Stimulated activated CD4-positive, alpha-beta T cell treated with anti-CD3 and anti-CD28 coated beads, Interleukin-1b, Interleukin-23, amount 100 ng/mL, for 48 hours (primary cell): ENCODE data around the gene B3GALT6.

Source experiments
- DNase-seq: peaks from one replicate; pipeline ENCODE4 v3.0.0-alpha.2; 2020

Gene B3GALT6

DNA sequence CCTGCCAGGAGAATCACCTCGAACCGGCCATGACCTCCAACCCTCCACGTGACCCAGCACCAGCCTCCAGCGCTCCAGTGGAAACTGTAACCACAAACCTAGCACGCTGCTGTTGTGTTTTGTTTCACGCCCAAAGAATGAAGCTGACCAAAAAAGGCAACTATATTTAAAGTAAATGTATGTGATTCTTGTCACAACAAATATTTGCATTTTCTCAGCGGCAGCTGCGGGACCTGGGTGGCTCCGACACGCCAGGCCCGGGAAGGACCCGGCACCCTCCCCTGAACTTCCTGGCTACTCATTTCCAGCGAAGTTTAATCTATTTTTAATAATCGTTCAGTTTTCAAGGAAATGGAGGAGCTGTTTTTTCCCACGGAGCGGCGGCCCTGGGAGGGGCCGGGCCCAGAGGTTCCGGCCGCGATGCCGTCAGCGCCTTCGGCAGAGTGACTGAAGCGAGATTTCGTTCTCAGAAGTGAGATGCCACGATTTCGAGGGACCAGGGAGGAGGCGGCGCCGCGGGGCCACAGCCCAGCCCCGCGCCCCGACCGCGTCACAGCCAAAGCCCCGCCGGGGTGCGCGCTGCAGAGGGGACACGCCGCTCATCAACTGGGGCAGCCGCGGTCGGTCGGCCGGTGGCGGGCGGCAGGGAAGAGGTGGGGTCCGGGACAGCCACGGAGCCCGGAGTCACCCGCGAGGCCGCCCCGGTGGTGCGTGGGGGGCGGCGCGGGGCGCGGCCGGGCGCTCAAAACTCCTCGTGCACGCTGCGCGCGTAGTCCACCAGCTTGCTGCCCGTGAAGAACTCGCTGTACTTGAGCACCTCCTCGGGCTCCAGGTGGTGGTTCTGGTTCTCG is 15.0 kb upstream of the B3GALT6 start:
- DNase-seq: no peak

DNA sequence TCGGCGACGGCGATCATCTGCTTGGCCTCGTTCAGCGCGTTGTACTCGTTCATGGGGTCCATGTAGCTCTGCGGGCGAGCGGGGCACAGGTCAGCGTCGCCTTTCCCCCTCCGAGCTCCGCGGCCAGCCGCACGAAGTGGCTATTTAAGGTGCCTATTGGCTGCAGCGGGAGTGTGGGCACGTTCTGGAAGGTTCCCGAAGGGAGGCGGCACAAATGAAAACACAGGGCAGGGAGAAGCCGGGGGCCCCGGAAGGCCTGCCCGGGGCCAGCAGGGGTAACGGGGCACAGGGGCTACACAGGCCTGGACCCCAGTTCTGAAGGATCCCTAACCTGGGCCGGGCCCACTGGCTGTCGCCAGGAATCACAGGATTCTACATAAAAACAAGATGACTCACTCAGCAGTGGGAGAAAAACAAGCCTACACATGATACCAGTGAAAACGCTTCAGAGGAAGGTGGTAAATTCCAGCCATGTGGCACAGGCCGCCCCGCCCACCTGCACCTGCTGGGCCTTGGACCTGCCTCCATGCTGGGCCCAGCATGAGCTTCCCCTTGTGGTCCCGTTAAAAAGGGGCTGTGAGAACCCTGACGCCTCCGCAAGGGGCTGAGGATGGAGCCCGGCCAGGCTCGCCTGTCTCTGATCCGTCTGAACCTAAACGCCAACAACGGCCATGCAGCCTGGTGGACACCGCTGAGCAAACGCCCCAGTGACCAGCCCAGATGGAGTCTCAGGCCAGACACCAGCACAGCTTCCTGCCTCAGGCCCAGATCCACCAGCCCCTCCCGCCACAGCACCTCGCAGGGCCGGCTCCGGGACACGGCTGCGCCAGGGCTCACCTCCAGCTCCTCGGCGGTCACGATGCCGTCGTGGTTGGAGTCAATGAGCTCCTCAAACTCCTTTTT is 14.2 kb upstream of the B3GALT6 start:
- DNase-seq: no peak

DNA sequence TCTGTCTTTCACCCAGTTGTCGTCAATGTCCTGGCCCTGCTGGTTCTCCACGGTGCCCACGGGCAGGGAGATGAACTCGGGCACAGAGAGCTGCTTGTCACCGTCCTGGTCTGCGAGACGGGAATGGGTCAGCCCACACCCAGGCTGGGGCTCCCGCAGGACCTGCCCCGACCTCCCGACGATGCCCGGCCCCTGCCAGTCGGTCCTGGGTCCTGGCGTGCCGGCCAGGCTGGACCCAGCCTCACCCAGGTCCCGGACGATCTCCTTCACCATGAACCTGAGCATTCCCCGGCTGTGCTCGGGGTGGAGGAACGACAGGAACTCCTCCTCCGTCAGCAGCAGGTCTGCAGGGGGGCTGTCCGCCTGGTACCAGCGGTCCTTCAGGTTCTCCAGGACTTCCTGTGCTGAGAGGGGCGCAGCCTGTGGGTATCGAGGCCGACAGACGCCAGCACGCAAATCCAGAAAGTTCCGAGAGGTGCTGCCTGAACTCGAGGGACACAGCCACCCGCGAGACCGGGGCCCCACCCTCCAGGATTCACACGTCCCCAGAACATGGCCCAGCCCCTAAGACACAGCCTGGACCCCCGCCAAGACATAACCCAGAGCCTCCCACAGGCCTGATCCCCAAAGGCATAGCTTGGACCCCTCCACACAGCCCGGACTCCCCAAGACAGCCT is 13.4 kb upstream of the B3GALT6 start:
- DNase-seq: no peak

DNA sequence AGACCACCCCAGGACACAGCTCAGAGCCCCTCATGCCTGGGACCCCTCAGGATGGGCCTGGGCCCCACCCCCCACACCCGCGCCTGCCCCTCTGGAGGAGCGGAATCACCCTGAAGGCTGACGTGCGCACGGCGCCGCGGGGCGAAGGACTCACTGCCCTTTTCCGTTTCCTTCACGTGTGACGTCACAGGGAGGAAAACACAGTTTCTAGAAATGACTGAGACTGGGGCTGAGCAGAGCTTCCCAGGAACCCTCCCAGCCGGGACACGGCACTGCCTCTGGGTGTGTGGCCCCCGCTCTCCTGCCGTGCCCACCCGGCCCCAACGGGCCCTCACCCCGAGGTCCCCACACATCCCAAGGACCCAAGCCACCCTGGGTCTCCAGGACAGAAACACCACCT is 12.7 kb upstream of the B3GALT6 start:
- DNase-seq: peak; percentile 61

DNA sequence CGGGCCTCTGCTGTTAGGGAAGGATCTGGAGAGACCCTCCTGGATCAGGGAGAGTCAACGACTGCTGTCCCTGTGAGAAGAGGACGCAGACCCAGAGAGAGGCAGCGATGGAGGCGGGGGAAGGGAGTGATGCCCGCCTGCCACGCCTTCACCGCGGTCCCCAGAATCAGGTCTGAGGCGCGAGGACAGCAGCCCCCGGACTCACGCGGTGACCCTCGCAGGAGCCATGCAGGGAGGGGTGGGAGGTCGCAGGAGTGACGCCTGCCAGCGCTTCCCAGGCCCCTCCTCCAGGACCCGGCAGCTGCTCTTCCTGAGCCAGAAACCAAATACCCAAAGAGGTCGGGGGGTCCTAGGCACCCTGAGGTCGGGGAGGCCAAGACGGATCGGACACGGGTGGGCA is 11.8 kb upstream of the B3GALT6 start:
- no peak for DNase-seq

DNA sequence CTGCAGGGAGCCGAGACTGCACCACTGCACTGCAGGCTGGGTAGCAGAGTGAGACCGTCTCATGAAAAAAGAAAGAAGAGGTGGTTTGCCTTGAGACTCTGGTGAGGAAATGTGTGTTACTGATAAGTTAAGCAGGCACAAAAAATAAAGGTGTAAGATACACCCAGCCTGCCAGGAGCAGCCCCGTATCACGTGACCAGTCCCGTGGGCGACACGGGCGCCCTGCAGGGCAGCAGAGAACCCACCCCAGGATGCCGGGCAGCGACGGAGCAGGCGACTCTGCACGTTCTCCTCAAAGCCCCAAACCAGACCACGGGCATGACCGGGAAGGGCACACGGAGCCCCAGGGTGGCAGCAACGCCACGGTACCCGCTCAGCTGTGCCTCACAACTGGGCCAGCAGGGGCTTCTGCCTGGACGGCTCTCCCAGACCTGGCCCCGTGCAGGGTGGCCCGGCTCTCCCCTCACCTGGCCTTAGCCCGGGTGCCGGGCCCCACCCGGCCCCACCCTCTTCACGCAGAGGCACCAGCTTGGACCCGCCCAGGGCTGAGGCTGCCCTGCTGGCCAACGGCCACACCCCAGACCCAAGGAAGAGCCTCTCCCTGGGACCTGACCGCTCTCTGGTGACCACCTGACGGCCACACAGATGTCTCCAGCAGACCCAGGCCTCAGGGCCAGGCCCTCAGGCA is 10.0 kb upstream of the B3GALT6 start:
- DNase-seq: no peak

DNA sequence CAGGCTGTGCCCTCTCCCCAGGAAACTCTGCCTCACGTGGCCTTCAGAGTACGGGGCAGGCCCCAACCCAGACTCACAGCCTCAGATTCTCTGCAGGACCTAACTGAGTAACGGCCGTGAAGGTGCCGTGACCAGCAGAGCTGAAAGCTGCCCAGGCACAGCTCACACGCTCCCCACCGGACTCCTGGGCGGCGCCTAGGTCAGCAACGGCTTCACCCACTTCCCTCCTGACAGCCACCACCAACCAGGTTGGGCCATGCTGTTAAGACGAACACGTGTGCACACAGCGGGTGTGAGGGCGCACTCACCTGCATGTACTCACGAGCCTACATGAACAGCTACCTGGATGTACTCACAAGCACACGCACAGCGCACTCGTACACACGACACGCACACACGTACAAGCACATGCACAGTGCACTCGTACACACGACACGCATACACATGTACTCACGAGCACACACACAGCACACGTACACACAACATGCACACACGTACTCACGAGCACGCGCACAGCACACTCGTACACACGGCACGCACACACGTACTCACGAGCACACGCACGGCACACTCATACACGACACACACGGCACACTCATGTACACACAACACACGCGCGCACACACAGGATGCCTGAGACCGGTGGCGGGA is 9.3 kb upstream of the B3GALT6 start:
- no peak for DNase-seq

DNA sequence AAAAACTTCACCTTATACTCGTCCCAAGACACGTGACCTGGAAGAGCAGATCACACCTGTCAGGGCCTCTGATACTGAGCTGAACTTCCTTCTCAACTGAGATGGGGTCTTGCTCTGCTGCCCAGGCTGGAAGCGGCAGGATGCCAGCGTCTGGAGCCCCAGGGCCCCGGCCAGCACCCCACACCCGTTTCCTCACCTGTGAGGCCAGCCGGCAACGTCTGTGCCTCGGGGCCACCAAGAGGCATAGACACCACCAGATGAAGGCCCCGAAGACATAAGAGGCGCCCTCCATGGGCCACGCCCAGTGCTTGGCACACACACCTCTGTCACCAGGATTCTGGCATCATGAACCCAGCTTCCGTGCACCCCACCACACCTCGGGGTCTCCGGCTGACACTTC is 8.7 kb upstream of the B3GALT6 start:
- no peak for DNase-seq

DNA sequence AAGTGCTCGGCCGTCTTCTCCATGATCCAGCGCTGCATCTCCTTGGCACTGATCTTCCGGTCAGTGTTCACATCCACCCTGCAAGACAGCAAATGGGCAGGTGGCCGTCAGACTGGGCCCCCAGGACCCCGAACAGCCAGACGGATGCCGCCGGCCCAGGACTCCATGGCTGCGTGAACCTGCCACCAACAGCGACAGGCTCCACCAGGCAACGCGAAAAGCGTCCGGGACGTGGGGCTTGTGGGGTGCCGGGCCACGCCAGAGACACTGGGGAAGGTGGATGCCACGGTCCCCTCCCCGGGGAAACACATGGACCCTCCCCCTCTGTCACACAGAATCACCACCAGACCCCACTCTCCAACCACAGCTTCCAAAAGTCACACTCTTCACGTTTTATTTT is 8.1 kb upstream of the B3GALT6 start:
- DNase-seq: no peak

DNA sequence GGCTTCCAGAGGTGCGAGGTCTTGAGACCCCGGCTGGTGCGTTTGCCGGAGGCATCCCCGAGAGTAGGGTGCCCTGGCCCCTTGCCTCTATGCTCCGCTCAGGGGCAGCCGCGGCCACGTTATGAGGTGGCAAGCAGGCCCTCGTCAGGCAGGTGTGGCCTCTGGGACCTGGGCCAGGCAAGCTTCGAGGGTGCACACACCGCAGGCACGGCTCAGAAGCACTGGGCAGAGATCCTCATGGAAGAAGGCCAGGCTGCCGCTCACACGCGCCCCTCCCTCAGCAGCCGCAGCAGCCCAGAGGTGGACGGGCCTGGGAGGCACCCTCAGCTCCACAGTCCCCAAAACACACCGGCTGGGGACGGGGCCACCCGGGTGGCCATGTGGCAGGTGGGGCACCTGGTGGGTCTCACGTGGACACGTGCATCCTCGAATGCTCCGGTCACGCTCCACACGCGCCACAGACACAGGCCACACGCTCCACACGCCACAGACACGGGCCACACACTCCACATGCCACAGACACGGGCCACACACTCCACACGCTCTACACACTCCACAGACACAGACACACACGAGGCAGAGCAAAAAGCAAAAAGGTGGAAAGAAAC is 6.7 kb upstream of the B3GALT6 start:
- no peak for DNase-seq

DNA sequence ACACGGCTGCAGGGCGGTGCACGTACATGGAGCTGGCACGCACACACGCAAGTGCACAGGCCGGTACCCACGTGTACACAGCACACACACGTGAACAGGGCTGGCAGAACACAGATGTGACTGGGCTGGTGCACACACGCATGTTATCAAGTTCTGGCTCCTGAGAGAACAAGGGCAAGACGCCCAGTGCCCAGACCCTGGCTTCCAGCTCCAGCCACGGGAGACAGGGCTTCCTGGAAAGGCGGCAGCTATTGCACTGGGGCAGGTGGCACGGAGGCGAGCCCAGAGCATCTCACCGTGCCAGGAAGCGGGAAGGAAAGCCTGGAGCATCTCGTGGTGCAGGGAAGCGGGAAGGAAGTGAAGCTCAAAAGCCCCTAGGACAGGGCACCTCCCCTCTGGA is 6.1 kb upstream of the B3GALT6 start:
- DNase-seq: no peak

DNA sequence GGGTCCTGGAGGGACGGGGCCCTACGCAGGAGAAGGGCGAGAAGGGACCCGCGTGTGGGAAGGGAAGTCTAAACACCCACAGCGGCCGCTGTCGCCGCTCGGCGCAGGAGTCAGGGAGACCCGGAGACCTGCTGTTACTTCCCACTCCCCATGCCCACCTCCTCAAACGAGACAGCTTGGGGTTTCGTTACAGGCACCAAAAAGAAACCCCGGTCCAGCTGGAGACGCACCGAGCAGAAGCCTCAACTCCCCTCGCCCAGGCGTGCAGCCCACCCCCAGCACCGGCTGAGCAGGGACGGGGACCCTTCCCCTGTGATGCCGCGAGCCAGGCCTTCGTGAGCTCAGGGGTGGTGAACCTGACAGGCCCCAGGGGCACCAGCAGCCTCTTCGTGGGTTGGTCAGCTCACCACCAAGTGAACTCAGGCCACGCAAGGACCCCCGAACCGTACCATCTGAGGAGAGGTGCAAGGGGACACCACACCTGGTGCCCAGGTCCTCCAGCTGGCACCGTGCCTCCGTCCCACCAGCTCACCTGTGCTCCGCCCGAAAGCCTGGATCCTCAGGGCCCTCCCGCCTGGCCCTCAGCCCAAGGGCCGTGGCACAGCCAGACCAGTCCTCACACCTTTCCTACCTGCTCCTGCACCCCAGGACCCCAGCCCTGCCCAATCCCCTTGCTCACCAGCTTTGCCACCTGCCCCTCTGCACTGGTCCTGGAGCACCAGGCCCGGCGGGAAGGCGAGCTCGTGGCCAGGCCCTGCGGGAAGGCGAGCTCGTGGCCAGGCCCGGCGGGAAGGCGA is 5.3 kb upstream of the B3GALT6 start:
- DNase-seq: no peak

DNA sequence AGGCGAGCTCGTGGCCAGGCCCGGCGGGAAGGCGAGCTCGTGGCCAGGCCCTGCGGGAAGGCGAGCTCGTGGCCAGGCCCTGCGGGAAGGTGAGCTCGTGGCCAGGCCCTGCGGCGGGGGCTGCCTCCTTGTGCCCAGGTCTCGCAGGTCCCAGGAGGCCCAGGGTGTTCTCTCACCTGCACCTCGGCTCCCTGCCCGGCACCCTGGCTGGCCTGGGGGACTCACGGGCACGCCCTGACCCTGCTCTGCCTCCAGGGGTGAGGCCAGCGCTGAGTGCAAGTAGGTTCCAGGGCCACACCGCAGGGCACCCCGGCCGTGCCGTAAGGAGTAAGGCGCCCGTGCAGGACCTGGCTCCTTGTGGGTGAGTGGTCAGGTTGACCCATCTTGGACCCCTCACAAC is 4.7 kb upstream of the B3GALT6 start:
- DNase-seq: no peak

DNA sequence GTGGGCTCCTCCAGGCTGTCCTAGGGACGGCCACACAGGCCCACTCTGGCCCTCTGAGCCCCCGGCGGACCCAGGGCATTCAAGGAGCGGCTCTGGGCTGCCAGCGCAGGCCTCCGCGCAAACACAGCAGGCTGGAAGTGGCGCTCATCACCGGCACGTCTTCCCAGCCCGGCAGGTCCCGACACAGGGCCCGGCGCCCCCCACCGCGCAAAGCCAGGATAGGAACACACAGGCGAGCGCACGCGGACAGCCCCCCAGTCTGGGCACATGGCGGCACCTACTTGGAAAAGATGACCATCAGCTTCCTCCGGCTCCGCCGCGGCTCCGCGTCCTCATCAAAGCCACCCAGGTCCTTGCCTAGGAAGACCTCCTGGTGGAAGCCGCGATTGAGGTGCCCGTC is 3.9 kb upstream of the B3GALT6 start:
- no peak for DNase-seq

DNA sequence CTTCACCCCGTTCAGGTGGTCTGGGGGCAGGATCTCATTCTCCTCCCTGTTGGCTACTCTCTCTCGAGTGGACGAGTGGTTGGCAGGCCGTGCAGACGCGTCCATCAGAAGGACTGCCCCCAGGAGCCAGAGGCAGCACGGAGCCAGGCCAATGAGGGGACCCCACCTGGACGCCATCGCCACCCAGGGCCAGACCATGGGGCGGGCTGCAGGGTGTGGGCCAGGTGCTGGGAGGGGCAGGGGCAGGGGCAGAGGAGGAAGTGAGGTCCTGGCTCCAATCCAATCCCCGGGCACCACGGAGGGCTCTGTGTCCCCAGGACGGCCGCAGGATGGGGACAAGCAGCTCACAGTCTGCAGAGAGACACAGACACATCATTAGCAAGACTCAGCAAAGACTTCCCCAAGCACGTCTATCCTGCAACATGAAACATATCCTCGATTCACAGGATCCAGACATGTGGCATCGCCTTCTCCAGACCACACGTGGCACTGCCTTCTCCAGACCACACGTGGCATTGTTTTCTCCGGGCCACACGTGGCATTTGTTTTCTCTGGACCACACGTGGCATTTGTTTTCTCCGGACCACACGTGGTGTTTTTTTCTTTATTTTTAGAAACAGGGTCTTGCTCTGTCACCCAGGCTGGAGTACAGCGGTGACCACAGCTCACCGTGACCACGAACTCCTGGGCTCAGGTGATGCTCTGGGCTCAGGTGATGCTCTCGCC is 3.3 kb upstream of the B3GALT6 start:
- no peak for DNase-seq

DNA sequence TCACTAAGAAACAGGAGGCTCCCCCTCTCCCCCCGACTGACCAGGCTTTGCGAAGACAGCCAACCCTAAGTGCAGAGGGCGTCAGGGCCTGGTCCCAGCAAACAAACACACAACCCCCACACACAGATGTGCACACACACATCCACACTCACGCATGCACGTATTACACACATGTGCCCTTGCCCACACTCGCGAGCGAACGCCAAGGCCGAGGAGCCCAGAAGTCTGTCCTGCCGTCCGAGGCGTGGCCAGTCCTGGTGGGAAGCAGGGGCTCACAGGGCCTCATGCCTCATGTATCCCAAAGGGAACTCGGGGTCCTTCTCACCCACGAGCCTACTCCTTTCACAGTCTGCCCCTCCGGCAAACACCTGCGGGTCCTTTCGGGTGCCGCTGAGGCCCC is 2.3 kb upstream of the B3GALT6 start:
- DNase-seq: no peak

DNA sequence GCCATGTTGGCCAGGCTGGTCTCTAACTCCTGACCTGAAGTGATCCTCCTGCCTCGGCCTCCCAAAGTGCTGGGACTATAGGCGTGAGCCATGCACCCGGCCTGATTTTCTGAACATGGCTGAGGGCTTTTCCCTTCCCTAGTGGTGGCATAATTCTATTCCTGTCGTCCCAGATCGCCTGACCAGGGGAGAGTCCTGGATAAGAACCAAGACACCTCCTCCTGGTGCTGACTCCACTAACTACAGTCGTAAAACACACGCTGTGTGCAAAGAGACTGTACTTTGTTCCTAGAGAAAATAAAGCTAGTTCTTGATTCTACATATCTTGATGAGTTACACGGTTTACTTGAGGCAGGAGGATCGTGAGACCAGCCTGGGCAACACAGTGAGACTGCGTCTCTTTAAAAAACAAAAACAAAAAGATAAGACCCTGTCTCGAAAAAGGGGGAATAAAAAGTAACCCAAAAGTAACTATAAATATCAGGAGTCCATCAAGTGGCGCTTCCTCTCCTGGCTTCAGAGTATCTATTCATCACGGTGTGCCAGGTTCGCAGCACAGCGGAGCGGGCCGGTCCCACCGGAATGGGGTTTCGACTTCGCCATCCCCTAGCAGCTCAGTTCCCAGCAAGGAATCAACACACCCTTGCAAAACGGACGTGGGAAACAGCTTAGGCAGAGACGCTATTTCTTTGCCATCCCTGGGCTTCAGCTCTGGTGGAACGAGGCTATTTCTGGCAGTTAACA is 1.2 kb upstream of the B3GALT6 start:
- DNase-seq: no peak

DNA sequence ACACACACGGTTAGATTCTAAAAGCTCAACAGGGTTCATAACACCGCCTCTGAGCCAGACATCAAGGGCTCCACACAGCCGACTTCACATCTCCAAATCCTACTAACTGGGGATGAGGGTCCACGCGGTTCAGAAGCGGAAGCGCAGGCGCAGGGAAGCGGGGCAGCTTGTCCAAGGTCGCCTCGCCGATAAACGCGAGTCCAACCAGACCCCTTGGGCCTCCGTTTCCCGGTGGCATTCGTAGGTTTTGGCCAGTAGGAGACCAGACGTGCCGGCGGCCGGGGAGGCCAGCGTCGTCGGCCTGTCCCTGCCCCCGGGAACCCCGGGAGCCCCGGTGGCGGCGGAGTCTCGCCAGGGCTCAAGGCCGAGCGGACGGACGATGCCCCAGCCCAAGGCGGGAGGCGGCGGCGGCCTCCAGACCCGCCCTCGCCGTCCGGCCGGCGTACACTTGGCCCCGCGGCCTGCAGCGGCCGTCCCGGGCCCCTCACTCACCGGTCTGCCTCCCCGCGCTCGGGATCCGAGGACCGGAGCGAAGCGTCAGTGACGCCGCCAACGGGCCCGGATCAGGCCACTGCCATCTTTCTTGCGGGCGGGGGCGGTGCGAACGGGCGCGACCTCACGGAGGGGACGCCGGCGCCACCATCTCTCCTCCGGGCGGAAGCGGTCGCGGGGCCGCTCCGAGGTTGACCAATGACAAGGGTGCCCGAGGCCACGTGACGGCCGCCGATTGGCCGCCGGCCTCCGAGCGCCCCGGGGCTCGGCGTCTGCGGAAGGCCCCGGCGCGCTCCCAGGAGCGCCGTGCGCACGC is 433 bp upstream of the B3GALT6 start, which contains the start of gene SDF4:
Gene SDF4 (minus strand): TSS at position 602 of the 808 bp plus-strand sequence. CDS start 3,229 bp downstream, outside the sequence.
- peak; percentile 97 for DNase-seq
